HepG2 (cell line): Measurements from ENCODE around the gene RTP5. TPM values are rescaled to one million over a fixed set of nuclear protein-coding genes. Genes with fewer than 3 reads are reported as not detected.

ENCODE experiments used
- ATAC-seq: fragments of 200-7000 bp; cut with Tn5 transposase; 3 replicates; pipeline ENCODE4 v1.9.1; 2020; ENCODE audit warnings: mild to moderate bottlenecking, moderate library complexity
- BruUV-seq: library from RNA; stranded (reverse); fragments of 400-500 nt; replicated peaks from 2 replicates; lab custom pipeline; 2021; lab: Mats Ljungman, UMichigan
- CTCF ChIA-PET: fragments of 300-600 bp; formaldehyde crosslinking; extraction: SDS; loops from one replicate; lab custom pipeline; 2021; ENCODE audit warnings: low total read pairs, inconsistent platforms, low intra/inter-chr PET ratio; lab: Yijun Ruan, JAX
- POLR2A ChIA-PET: fragments of 350-600 bp; sonication (Branson Sonifier 250); formaldehyde crosslinking; loops from one replicate; lab custom pipeline; 2020; ENCODE audit warnings: antibody characterized with exemption, inconsistent platforms; lab: Yijun Ruan, JAX
- DNase-seq: peaks from one replicate; pipeline ENCODE4 v3.0.0-alpha.2; 2015; ENCODE audit warnings: low spot score
- FAIRE-seq: peaks from 3 replicates; lab custom pipeline; 2011; peaks lifted over from hg19 to GRCh38; lab: Jason Lieb, UNC
- H2AFZ ChIP-seq: one replicate; pipeline ENCODE4 v1.6.1; 2011; ENCODE audit warnings: low read length, inconsistent platforms
- H3K27ac ChIP-seq: fragments of 300-600 bp; 3 replicates; pipeline ENCODE4 v1.8.0; 2011; ENCODE audit warnings: mixed run types, mild to moderate bottlenecking, mixed read lengths, low read length, inconsistent platforms; ENCODE audit not compliant: insufficient read depth; ENCODE audit errors: extremely low read length
- H3K27me3 ChIP-seq, 2 experiments: fragments of 200-600 bp in 1 of 2; 2 replicates in 1 of 2; 3 replicates in 1 of 2; pipeline versions ENCODE4 v1.6.0 to v1.8.0; 2011; ENCODE audit warnings: low read length in 2 of 2, mild to moderate bottlenecking in 2 of 2, moderate library complexity in 2 of 2, inconsistent platforms in 1 of 2; ENCODE audit not compliant: insufficient read depth in 2 of 2, control insufficient read depth in 1 of 2
- H3K36me3 ChIP-seq, 2 experiments: fragments of 200-600 bp in 1 of 2; replicated peaks in 1 of 2; 2 replicates in 1 of 2; 3 replicates in 1 of 2; pipeline versions ENCODE4 v1.5.1 to v1.8.0; 2011; ENCODE audit warnings: low read length in 2 of 2, inconsistent platforms in 1 of 2; ENCODE audit not compliant: insufficient read depth in 2 of 2, control insufficient read depth in 1 of 2
- H3K4me1 ChIP-seq: 2 replicates; pipeline ENCODE4 v1.5.1; 2012; ENCODE audit warnings: low read length, inconsistent platforms; ENCODE audit not compliant: insufficient read depth
- H3K4me2 ChIP-seq: 2 replicates; pipeline ENCODE4 v1.6.0; 2011; ENCODE audit warnings: low read depth, low read length, inconsistent platforms
- H3K4me3 ChIP-seq, 3 experiments: fragments of 200-600 bp in 1 of 3; sonication (generic), shearing (Covaris generic) in 1 of 3; replicated peaks in 1 of 3; 2 replicates each; pipeline ENCODE4 v1.5.1; 2011 to 2016; ENCODE audit warnings: low read length in 3 of 3, inconsistent platforms in 2 of 3, low read depth in 2 of 3, mild to moderate bottlenecking in 2 of 3, control low read depth in 1 of 3, mixed read lengths in 1 of 3; ENCODE audit not compliant: insufficient read depth in 1 of 3
- H3K79me2 ChIP-seq: one replicate; pipeline ENCODE4 v1.6.1; 2011; ENCODE audit warnings: low read length, inconsistent platforms; ENCODE audit not compliant: insufficient read depth
- H3K9ac ChIP-seq: 2 replicates; pipeline ENCODE4 v1.6.0; 2011; ENCODE audit warnings: mild to moderate bottlenecking, low read depth, low read length, inconsistent platforms; ENCODE audit not compliant: insufficient read depth
- H3K9me3 ChIP-seq: 2 replicates; pipeline ENCODE4 v1.5.1; 2012; ENCODE audit warnings: mild to moderate bottlenecking, low read length
- H4K20me1 ChIP-seq: 2 replicates; pipeline ENCODE4 v1.6.0; 2011; ENCODE audit warnings: inconsistent platforms, mild to moderate bottlenecking, low read length, moderate library complexity; ENCODE audit not compliant: insufficient read depth
- NRL ChIP-seq: sonication (generic); formaldehyde crosslinking; IDR thresholded peaks from 2 replicates; pipeline ENCODE4 v1.5.0; 2020; ENCODE audit warnings: missing genetic modification reagents, mild to moderate bottlenecking, moderate library complexity, borderline replicate concordance
- THAP9 ChIP-seq: sonication (generic); formaldehyde crosslinking; IDR thresholded peaks from 2 replicates; pipeline ENCODE4; 2020; ENCODE audit warnings: missing genetic modification reagents, mild to moderate bottlenecking, borderline replicate concordance
- ZNF564 ChIP-seq: sonication (generic); formaldehyde crosslinking; IDR thresholded peaks from 2 replicates; pipeline ENCODE4 v1.8.1; 2023; ENCODE audit warnings: mild to moderate bottlenecking, missing genetic modification reagents
- WGBS: methylation state at CpG from one replicate; pipeline ENCODE4 v1.1.6; 2017; ENCODE audit warnings: low lambda C conversion rate; 5-methylcytosine and 5-hydroxymethylcytosine counted together
- in situ Hi-C: cut with HindIII; loops from 2 replicates; pipeline ENCODE4 v1.10.0; 2017; ENCODE audit warnings: low pct_unique_long_range_greater_than_20kb; ENCODE audit not compliant: extremely low pct_ligation_motif_present
- intact Hi-C: fragments of 100-400 bp; cut with micrococcal nuclease; formaldehyde crosslinking; loops from one replicate; pipeline ENCODE4 v1.10.0; 2022; ENCODE audit not compliant: unreplicated experiment
- polyA plus RNA-seq, 8 experiments: library from polyadenylated mRNA; depleted of rRNA in 3 of 8; stranded (reverse) in 7 of 8; unstranded in 1 of 8; fragments of >200 nt; fragmentation: Illumina TruSeq in 4 of 8; extraction: Trizol in 4 of 8; gene quantifications; 2 replicates each; pipeline versions ENCODE4 v1.2.1 to v1.2.3, GENCODE V29; 2011 to 2016; ENCODE audit warnings: low read depth in 4 of 8, missing spikeins in 1 of 8, mixed read lengths in 1 of 8; ENCODE audit not compliant: insufficient read depth in 1 of 8
- total RNA-seq, 5 experiments: library from RNA; depleted of rRNA; stranded (reverse); fragments of >200 nt; fragmentation: Illumina TruSeq; extraction: Trizol; gene quantifications; 2 replicates each; pipeline ENCODE4 v1.2.3, GENCODE V29; 2016; ENCODE audit warnings: low read depth in 1 of 5

The RTP5 gene
- total and polyA plus RNA-seq, 2 of the 13 experiments (the other 11 are each of a cell fraction or from before 2014, with no cell fraction given): not detected

GRCh38 chr2:241844831-241845578 lies 24.5 kb upstream of the RTP5 start:
- H3K79me2 ChIP-seq: no peaks in the 10 kb centered on the region
- no peak for DNase-seq
- FAIRE-seq: no peak
- no TSS peak for BruUV-seq
- no peak overlapping the region for H3K27ac ChIP-seq
- TF ChIP-seq NRL (CRISPR knock-in tag) (0 out of 2 replicates have a peak, but pooled peaks have one; percentile 42), THAP9 (CRISPR knock-in tag) (0 out of 2 replicates have a peak, but pooled peaks have one; percentile 38), ZNF564 (CRISPR knock-in tag) (no peak)
- H4K20me1 ChIP-seq: no peaks in the 10 kb centered on the region; the same call in 1 of the 2 replicates
- 70% methylated on average over 37 of the region's 37 CpGs for WGBS
- no peak overlapping the region for H2AFZ ChIP-seq
- H3K4me2 ChIP-seq: no peak overlapping the region
- H3K36me3 ChIP-seq: no peaks in the 10 kb centered on the region
- peaks cover 21 to 63% of the 10 kb centered on the region in 2 experiments for H3K27me3 ChIP-seq
- POLR2A ChIA-PET: interaction anchor here (1.3 kb wide), 1 partner anchor 36 kb away, joined by 3 read pairs; the partner anchor contains the start of gene NEU4
- H3K4me3 ChIP-seq: no peak overlapping the region
- intact Hi-C loops: no loop called here
- no peak overlapping the region for H3K9ac ChIP-seq
- no peaks in the 10 kb centered on the region for H3K9me3 ChIP-seq
- H3K4me1 ChIP-seq: peaks cover 29% of the 10 kb centered on the region
- in situ Hi-C loops: no loop called here
- CTCF ChIA-PET: no interaction called here
- no peak for ATAC-seq
